ENCODE data around the gene DENND2C. TPM values are rescaled to one million over a fixed set of nuclear protein-coding genes. Genes with fewer than 3 reads are reported as not detected.

The DENND2C gene
- total and polyA plus RNA-seq, 3 donors from 2014 or later, result 10.5 to 18.8 (median 15.0) TPM

DNA sequence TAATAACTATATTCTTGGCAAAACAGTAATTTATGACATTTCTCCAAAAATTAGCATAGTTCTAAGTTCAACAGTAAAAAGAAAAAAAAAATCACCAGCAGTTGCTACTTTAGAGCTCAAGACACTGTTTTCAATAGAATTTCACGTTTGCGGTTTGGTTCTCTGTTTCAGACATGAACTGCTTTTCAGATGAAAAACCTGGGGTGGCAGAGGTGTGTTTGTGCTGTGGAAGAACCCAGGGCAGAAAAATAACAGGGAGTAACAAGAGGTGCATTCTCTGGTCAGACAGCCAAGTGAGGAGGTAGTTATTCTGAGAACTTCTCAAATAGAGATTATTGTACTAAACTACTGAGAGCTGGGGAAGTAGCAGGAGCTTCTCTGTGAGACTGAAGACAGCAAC is 37.8 kb upstream of the DENND2C start:
- 83 to 94% methylated on average over 2 of the region's 2 CpGs for WGBS, 2 donors
- H3K27ac ChIP-seq, result no peak overlapping the region
- H3K4me3 ChIP-seq, result no peak overlapping the region
- no peaks in the 10 kb centered on the region for H3K36me3 ChIP-seq (ENCODE audit: low read depth, missing control alignments)
- intact Hi-C loops (cut with DNase I; ENCODE audit: low total_unique reads), result no loop called here
- no peaks in the 10 kb centered on the region for H3K27me3 ChIP-seq
- H3K4me1 ChIP-seq, result no peaks in the 10 kb centered on the region
- DNase-seq, result no peak
- H3K9me3 ChIP-seq, result no peaks in the 10 kb centered on the region
- TF ChIP-seq CTCF (IDR thresholded peaks at IDR 0.05) (no peak), POLR2A (IDR thresholded peaks at IDR 0.05) (no peak)

GRCh38 chr1:114703242-114703641 is 33.4 kb upstream of the DENND2C start:
- TF ChIP-seq CTCF (IDR thresholded peaks at IDR 0.05) (no peak), POLR2A (IDR thresholded peaks at IDR 0.05) (no peak)
- H3K9me3 ChIP-seq, result no peaks in the 10 kb centered on the region
- H3K4me3 ChIP-seq, result no peak overlapping the region

DNA sequence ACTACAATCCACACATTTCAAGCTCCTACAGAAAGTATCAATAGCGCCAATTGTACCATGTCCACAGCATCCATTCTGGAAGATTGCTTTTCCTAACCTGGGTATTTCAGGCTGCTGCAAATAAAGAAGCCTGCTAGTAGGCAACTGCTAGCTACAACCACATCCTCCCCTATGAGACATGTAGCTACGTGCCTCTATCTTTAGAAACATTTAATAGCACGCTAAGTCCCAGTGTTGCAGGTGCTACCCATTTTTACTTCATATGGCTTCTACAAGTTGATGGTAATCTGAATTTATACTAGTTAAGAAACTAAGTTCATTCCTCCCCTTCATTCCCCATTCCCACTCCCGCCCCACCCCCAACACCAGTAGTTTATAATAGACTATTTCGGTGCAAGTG is 32.9 kb upstream of the DENND2C start:
- no peaks in the 10 kb centered on the region for H3K27me3 ChIP-seq
- 85 to 87% methylated on average over 5 of the region's 5 CpGs for WGBS, 2 donors
- TF ChIP-seq POLR2A (IDR thresholded peaks at IDR 0.05) (no peak), CTCF (IDR thresholded peaks at IDR 0.05) (no peak)
- H3K9me3 ChIP-seq, result no peaks in the 10 kb centered on the region
- DNase-seq, result no peak
- H3K4me1 ChIP-seq, result no peaks in the 10 kb centered on the region
- H3K36me3 ChIP-seq (ENCODE audit: low read depth, missing control alignments), result no peaks in the 10 kb centered on the region
- intact Hi-C loops (cut with DNase I; ENCODE audit: low total_unique reads), result no loop called here
- no peak overlapping the region for H3K4me3 ChIP-seq
- no peak overlapping the region for H3K27ac ChIP-seq

More at GRCh38 chr1:114703242-114703641, 33.4 kb upstream of the DENND2C start:
- DNase-seq, result no peak
- Histone ChIP-seq H3K27me3 (no peaks in the 10 kb centered on the region), H3K36me3 (ENCODE audit: low read depth, missing control alignments) (no peaks in the 10 kb centered on the region), H3K27ac (no peak overlapping the region), H3K4me1 (no peaks in the 10 kb centered on the region)
- intact Hi-C loops (cut with DNase I; ENCODE audit: low total_unique reads), result no loop called here
- 80 to 88% methylated on average over 1 of the region's 1 CpG for WGBS, 2 donors

DNA sequence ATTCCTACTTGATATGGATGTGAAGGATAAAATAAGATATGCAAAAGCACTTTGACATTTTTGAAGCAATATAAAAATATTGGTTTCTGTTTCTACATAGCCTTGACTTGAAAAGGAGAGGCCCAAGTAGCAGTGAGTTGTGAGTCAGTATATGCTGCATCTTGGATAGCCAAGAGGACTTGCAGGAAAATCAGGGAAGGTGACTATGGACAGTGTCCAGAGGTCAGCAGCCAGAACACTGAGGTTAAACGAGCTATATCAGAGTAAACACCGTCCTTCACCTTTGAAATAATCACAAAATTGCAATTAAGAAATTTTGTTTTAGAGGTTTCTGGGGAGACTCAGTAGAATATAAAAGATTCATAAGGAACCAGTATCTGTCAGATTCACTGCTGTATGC is 32.1 kb upstream of the DENND2C start:
- TF ChIP-seq POLR2A (IDR thresholded peaks at IDR 0.05) (no peak), CTCF (IDR thresholded peaks at IDR 0.05) (no peak)
- Histone ChIP-seq H3K4me1 (no peaks in the 10 kb centered on the region), H3K27ac (no peak overlapping the region), H3K4me3 (no peak overlapping the region), H3K9me3 (no peaks in the 10 kb centered on the region), H3K27me3 (no peaks in the 10 kb centered on the region), H3K36me3 (ENCODE audit: low read depth, missing control alignments) (no peaks in the 10 kb centered on the region)
- DNase-seq, result no peak
- intact Hi-C loops (cut with DNase I; ENCODE audit: low total_unique reads), result no loop called here
- 57% methylated on average over 2 of the region's 2 CpGs for WGBS, 2 donors

GRCh38 chr1:114700036-114700600 is 30.3 kb upstream of the DENND2C start:
- no peaks in the 10 kb centered on the region for H3K9me3 ChIP-seq
- 57% methylated on average over 4 of the region's 4 CpGs for WGBS, 2 donors
- no peak overlapping the region for H3K27ac ChIP-seq
- H3K4me1 ChIP-seq, result no peaks in the 10 kb centered on the region
- TF ChIP-seq CTCF (IDR thresholded peaks at IDR 0.05), result no peak
- TF ChIP-seq POLR2A (IDR thresholded peaks at IDR 0.05), result no peak
- intact Hi-C loops (cut with DNase I; ENCODE audit: low total_unique reads), result no loop called here
- H3K4me3 ChIP-seq, result no peak overlapping the region
- H3K36me3 ChIP-seq (ENCODE audit: low read depth, missing control alignments), result no peaks in the 10 kb centered on the region
- H3K27me3 ChIP-seq, result no peaks in the 10 kb centered on the region
- no peak for DNase-seq

Data from testis (tissue), 3 donors.